Jurkat, Clone E6-1 (cell line): ENCODE results near the gene KYAT1.
"Not testable (repeated sequence)": the region's sequence is repeated elsewhere in the genome, so short reads cannot be mapped to it uniquely, and the experiment has no call there.

Experiments
- DNase-seq: peaks from one replicate; pipeline ENCODE4 v3.0.0-alpha.2; 2011; ENCODE audit warnings: low read depth, low spot score
- H3K4me3 ChIP-seq: 2 replicates; pipeline ENCODE4 v1.5.1; 2011; ENCODE audit warnings: mild to moderate bottlenecking, low read length, control low read depth, moderate library complexity

The KYAT1 gene

GRCh38 chr9:128891321-128892220, 9.8 kb upstream of the KYAT1 start:
- DNase-seq, result no peak
- no peak overlapping the region for H3K4me3 ChIP-seq

DNA sequence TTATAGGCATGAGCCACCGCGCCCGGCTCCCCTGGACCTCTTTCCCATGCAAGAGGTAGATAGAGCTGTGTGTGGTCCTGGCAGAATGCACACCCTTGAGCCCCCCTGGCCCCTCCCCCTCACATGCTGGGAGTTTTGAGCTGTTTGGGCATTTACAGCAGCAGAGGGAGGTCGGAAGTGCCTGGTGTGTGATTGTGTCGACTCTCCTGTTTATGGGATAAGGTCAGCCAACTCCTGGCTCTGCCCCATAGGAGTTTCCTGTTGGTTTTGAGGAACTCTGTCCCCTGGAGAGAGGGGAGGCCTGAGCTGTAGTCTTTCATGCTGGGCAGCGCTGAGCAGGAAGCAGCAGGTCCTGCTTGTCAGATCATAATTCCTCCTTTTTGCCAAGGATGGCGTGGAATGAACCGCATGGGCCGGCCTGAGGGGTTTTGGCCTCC, 6.2 kb upstream of the KYAT1 start:
- DNase-seq, result no peak
- no peak overlapping the region for H3K4me3 ChIP-seq

DNA sequence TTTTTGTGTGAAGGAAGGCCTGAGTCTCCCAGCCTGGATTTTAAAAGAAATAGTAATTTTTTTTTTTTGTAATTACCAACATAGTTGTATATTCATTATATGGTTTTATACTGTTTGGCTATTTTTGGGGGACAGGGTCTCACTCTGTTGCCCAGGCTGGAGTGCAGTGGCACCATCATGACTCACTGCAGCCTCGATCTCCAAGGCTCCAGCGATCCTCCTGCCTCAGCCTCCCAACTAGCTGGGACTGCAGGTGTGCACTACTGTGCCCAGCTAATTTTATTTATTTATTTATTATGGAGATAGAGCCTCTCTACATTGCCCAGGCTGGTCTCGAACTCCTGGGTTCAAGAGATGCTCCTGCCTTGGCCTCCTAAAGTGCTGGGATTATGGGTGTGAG, 5.3 kb upstream of the KYAT1 start:
- H3K4me3 ChIP-seq, result no peak overlapping the region
- DNase-seq, result no peak

- no peak for DNase-seq
- H3K4me3 ChIP-seq, result no peak overlapping the region
Observed at GRCh38 chr9:128886211-128886891, 4.6 kb upstream of the KYAT1 start.

- no peak overlapping the region for H3K4me3 ChIP-seq
- no peak for DNase-seq
Observed at GRCh38 chr9:128885798-128886197, 4.0 kb upstream of the KYAT1 start.

GRCh38 chr9:128885376-128885775, 3.6 kb upstream of the KYAT1 start:
- DNase-seq, result no peak
- no peak overlapping the region for H3K4me3 ChIP-seq

DNA sequence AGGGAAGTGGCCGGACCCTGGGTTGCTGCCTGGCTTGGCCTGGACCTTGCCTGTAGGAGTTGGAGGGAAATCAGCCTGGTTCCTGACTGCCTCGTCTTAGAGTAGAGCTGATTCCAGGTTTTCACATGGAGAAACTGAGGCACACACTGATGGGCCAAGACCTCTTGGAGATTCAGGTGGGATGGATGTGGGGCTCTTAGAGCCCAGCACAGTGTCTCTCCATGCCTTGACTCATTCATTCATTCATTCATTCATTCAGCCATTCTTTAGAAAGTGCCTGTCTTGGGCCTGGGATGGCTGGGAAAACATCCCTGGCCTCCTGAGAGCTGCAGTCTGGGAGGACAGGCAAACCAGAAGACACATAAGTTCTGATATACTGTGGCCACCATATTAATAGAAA, 2.4 kb upstream of the KYAT1 start:
- no peak for DNase-seq
- no peak overlapping the region for H3K4me3 ChIP-seq

DNA sequence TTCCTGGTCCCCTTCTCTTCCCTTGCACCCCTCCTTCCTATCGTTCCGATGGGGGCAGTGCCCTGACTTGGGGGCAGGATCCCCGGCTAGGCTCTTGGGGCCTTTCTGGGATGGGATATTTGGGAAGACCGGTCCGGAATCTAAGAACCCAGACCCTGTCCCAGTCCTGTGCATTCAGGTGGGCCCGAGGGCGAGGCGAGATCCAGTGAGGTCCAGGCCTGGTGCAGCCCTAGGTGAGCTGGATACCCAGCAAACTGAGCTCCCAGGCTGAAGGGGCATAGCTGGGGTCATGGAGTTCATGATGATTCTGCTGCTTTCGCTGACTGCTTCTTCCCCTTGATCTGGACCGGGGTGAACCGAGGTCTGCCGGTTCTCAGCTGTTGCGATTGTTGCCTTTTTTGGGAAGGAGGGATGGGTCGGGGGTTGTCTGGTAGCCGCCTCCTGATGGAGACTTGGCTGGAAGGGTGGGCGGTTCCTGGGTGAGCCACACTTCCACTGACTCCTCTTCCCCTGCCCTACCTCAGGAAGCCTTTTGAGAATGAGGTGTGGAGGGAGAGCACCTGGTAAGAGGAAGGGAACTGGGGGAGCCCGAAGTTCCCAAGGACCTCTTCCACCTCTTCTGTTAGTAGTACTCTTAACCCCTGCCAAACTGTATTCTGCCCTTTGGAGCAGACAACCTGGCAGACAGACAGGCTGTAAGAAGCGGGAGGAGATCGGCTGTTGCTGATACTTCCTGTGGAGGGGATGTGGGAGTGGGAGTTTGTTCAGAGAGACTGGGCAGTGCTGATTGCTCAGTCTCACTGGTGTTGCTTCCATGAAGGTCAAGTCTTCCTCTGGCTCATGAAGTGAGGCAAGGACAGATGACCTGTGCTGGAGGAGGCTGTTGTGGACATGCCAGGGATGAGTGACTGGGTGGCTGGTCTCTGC, 1.2 kb upstream of the KYAT1 start:
- DNase-seq, result no peak

GRCh38 chr9:128877852-128878251, 3.9 kb downstream of the KYAT1 start:
- DNase-seq, result no peak
- H3K4me3 ChIP-seq, result no peak overlapping the region

More for the DNA sequence above, 1.2 kb upstream of the KYAT1 start:
- peak overlapping the region; percentile 96 for H3K4me3 ChIP-seq

GRCh38 chr9:128870941-128871265, 10.8 kb downstream of the KYAT1 start:
- not testable (repeated sequence) for H3K4me3 ChIP-seq, DNase-seq

- DNase-seq, result no peak
- no peak overlapping the region for H3K4me3 ChIP-seq
Observed at GRCh38 chr9:128870128-128870940, 11.4 kb downstream of the KYAT1 start.

GRCh38 chr9:128863647-128864046, 18.1 kb downstream of the KYAT1 start:
- DNase-seq, result peak; percentile 66
- H3K4me3 ChIP-seq, result no peak overlapping the region

- DNase-seq, result no peak
- no peak overlapping the region for H3K4me3 ChIP-seq
Observed at GRCh38 chr9:128862401-128862851, 19.3 kb downstream of the KYAT1 start.

DNA sequence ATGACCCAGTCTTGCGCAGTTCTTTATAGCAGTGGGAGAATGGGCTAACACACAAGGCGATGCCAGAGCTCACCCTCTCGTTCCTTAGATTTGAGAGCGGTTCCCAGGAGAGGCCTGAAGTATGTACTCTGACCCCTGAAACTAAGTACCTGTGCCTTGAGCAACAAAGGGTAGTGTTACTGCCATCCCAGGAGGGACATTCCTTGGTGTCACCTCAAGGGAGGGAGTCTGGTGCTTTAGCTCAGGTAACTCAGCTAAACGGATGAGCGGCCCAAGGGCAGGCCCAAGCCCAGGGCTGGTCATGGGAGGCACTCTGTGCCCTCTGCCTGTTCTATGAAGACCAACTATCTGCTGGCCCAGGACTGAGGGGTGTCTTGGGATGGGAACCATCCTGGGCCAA, 20.2 kb downstream of the KYAT1 start:
- H3K4me3 ChIP-seq, result no peak overlapping the region
- DNase-seq, result no peak

GRCh38 chr9:128860937-128861336, 20.8 kb downstream of the KYAT1 start:
- DNase-seq, result no peak
- no peak overlapping the region for H3K4me3 ChIP-seq

- not testable (repeated sequence) for H3K4me3 ChIP-seq, DNase-seq
Observed at GRCh38 chr9:128858476-128858875, 23.3 kb downstream of the KYAT1 start.

DNA sequence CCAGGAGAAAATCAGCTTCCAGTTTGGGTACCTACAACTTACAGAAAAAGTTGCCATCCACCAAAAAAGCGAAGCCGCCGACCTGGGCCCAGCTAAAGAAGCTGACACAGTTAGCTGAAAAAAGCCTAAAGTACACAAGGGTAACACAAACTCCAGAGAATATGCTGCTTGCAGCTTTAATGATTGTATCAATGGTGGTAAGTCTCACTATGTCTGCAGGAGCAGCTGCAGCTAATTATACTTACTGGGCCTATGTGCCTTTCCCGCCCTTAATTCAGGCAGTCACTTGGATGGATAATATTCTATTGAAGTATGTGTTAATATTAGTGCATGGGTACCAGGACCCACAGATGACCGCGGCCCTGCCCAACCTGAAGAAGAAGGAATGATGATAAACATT, 27.3 kb downstream of the KYAT1 start:
- H3K4me3 ChIP-seq, DNase-seq: not testable (repeated sequence)

DNA sequence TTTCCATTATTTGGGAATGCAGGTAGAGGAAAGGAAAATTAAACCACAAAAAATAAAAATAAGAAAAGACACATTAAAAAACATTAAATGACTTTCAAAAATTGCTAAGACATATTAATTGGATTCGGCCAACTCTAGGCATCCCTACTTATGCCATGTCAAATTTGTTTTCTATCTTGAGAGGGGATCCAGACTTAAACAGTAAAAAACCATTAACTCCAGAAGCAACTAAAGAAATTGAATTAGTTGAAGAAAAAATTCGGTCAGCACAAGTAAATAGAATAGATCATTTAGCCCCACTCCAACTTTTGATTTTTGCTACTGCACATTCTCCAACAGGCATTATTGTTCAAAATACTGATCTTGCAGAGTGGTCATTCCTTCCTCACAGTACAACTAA, 29.1 kb downstream of the KYAT1 start:
- DNase-seq, H3K4me3 ChIP-seq: not testable (repeated sequence)
